Measurements from ENCODE around the gene RBMS3.
A peak's percentile ranks its signal among the peaks of the same experiment; 100 is the strongest.

Gene RBMS3

DNA sequence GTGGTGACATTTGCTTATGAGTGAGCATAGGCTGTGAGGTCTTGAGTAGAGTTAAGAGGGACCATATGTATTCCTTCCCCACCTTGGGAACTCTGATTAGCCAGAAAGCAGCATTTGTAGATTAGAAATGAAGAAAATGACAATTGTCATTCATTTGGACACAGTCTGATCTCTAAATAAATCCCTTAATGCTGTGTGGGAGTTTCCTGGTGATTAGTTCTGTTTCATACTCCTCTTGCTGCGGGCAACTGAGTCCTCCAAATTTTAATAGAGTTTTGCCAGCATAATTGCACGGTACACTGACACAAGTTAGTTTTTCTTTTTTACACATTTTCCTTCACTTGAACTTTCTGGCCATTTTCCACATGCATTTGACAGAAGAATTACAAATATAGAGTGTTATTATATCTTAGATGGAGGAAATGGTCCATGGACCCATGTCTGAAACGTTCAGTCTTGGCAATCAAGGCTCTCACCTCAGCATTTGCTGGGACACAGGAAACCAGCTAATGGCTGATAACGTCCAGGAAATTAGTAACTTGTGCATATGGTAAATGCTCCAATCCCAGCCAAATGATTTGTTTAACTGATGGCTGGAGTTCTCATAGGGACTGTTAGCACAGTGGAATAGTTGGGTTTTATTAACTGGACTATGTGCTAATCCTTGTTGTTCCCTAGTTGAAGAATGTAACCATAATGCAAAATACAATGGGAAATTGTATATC, 321.2 kb downstream of the RBMS3 start:
- Mint-ChIP-seq H3K9me3 (no peaks in the 10 kb centered on the region), H3K4me3 (no peak overlapping the region), H3K27ac (no peak overlapping the region), H3K27me3 (no peaks in the 10 kb centered on the region), H3K36me3 (no peaks in the 10 kb centered on the region), H3K4me1 (no peaks in the 10 kb centered on the region)
- no peak for ATAC-seq

- no peaks in the 10 kb centered on the region for H3K27me3 Mint-ChIP-seq
- no peaks in the 10 kb centered on the region for H3K36me3 Mint-ChIP-seq
- H3K4me1 Mint-ChIP-seq = no peaks in the 10 kb centered on the region
- ATAC-seq = peak; percentile 41
- no peak overlapping the region for H3K4me3 Mint-ChIP-seq
- no peaks in the 10 kb centered on the region for H3K9me3 Mint-ChIP-seq
- no peak overlapping the region for H3K27ac Mint-ChIP-seq
These were observed 325.0 kb downstream of the RBMS3 start for GRCh38 chr3:29605845-29606244.

GRCh38 chr3:29606416-29606815, 325.5 kb downstream of the RBMS3 start:
- Mint-ChIP-seq H3K27ac (no peak overlapping the region), H3K9me3 (no peaks in the 10 kb centered on the region), H3K4me1 (no peaks in the 10 kb centered on the region), H3K4me3 (no peak overlapping the region), H3K27me3 (no peaks in the 10 kb centered on the region), H3K36me3 (no peaks in the 10 kb centered on the region)
- ATAC-seq = no peak

DNA sequence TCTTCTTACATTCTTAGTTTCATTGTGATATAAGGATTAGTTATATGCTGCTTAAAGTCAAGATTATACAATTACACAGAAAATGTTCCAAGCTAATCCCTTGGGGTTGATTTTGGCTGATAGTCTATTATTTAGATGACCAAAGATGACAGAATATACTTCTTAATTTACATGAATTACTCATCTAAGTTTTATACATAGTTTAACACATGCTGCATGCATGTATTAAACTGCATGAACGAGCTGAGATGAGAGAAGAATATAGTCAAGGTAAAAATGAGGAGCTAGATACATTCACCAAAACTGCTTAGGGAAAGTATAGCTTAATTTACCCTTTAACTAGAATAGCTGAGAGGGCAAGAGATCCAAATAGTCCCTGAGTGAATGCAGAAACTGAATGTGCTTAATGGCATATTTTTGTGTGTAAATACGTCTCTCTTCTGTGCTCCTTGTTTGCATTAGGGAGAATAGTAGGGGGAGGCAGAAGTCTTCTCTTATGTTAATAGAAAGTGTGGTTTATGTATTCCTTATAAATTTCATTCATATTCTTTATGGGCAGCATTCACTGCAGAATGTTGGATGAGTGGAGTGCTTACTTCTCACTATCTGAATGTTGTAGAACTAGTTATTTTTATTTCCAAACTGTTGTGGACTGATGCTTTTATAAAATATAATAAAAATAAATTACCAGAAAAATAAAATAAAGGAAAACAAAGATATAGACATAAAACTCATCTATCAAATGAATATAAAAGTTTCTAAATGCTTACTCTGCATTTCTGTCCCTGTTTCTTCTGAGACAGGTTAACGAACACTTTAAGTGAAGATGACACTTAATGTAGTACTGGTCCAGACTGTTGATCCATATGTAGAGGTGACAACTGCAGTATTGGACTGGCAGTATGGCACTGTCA, 327.8 kb downstream of the RBMS3 start:
- no peaks in the 10 kb centered on the region for H3K27me3 Mint-ChIP-seq
- H3K4me1 Mint-ChIP-seq = no peaks in the 10 kb centered on the region
- H3K36me3 Mint-ChIP-seq = no peaks in the 10 kb centered on the region
- ATAC-seq = no peak
- H3K4me3 Mint-ChIP-seq = no peak overlapping the region
- no peaks in the 10 kb centered on the region for H3K9me3 Mint-ChIP-seq
- no peak overlapping the region for H3K27ac Mint-ChIP-seq

- no peaks in the 10 kb centered on the region for H3K4me1 Mint-ChIP-seq
- no peak for ATAC-seq
- no peak overlapping the region for H3K27ac Mint-ChIP-seq
- H3K36me3 Mint-ChIP-seq = no peaks in the 10 kb centered on the region
- no peaks in the 10 kb centered on the region for H3K27me3 Mint-ChIP-seq
- H3K9me3 Mint-ChIP-seq = peaks cover 3% of the 10 kb centered on the region
- H3K4me3 Mint-ChIP-seq = no peak overlapping the region
These were observed 328.5 kb downstream of the RBMS3 start for GRCh38 chr3:29609328-29609811.

DNA sequence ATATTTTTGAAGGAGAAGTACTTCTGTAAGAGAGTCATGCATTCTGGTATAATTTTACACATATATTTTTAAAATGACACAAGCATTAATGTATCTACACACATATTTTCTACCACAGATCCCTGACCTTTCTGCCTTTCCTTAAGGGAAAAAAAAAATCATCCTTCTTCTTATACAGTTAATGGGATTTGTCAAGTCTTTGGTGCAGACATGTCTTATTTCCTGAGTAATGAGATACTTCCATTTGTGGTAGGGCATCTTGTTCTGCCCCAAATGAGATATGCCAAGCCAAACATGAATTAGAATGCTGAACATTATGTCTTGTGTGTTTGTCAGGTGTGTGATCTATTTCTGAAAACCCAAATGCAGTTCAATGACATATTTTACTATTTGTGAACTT, 329.9 kb downstream of the RBMS3 start:
- peaks cover 3% of the 10 kb centered on the region for H3K9me3 Mint-ChIP-seq
- no peak overlapping the region for H3K27ac Mint-ChIP-seq
- H3K27me3 Mint-ChIP-seq = no peaks in the 10 kb centered on the region

GRCh38 chr3:29611252-29611651, 330.4 kb downstream of the RBMS3 start:
- peaks cover 3% of the 10 kb centered on the region for H3K9me3 Mint-ChIP-seq
- H3K4me1 Mint-ChIP-seq = no peaks in the 10 kb centered on the region
- H3K4me3 Mint-ChIP-seq = no peak overlapping the region
- H3K36me3 Mint-ChIP-seq = no peaks in the 10 kb centered on the region
- ATAC-seq = no peak
- no peak overlapping the region for H3K27ac Mint-ChIP-seq
- H3K27me3 Mint-ChIP-seq = no peaks in the 10 kb centered on the region

More for the DNA sequence above, 329.9 kb downstream of the RBMS3 start:
- ATAC-seq = no peak
- no peaks in the 10 kb centered on the region for H3K4me1 Mint-ChIP-seq
- no peak overlapping the region for H3K4me3 Mint-ChIP-seq
- H3K36me3 Mint-ChIP-seq = no peaks in the 10 kb centered on the region

GRCh38 chr3:29612536-29612935, 331.7 kb downstream of the RBMS3 start:
- no peak for ATAC-seq
- no peak overlapping the region for H3K27ac Mint-ChIP-seq
- H3K9me3 Mint-ChIP-seq = peaks cover 3% of the 10 kb centered on the region
- no peaks in the 10 kb centered on the region for H3K36me3 Mint-ChIP-seq
- no peaks in the 10 kb centered on the region for H3K27me3 Mint-ChIP-seq
- no peak overlapping the region for H3K4me3 Mint-ChIP-seq
- H3K4me1 Mint-ChIP-seq = no peaks in the 10 kb centered on the region

- Mint-ChIP-seq H3K36me3 (no peaks in the 10 kb centered on the region), H3K9me3 (peaks cover 3% of the 10 kb centered on the region), H3K27ac (no peak overlapping the region), H3K4me1 (no peaks in the 10 kb centered on the region), H3K27me3 (no peaks in the 10 kb centered on the region), H3K4me3 (no peak overlapping the region)
- no peak for ATAC-seq
These were observed 334.1 kb downstream of the RBMS3 start for GRCh38 chr3:29614954-29615353.

DNA sequence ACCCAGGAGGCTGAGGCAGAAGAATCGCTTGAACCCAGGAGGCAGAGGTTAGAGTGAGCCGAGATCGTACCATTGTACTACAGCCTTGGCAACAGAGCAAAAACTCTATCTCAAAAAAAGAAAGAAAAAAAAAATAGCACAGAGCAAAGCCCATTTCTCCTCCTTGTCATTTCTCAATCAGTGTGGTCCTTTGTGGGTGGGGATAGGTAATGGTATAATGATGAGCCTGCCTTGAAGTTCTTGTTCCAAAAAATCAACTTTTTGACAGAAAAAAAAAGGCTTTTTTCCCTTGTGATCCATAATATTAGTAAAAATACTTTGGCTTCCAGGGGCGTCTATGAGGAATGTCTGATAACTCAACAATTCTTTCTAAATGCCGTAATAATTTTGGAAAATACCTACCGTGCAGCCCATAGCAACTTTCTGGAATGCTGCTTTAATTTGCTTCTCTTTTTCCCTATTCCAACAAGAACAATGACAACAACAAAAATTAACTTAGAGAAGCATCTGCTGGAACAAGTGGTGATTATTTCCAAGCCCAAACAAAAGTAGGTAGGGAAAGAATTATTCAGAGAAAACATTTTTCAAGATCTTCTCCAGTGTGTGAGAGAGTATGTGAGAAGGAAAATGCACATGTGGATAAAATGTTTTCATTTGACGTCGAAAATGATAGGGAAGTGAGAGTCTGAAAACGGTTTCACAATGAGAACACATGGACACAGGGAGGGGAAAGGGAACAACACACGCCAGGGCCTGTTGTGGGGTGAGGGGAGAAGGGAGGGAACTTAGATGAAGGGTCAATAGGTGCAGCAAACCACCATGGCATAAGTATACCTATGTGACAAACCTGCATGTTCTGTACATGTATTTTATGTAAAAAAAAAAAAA, 337.8 kb downstream of the RBMS3 start:
- Mint-ChIP-seq H3K4me3 (no peak overlapping the region), H3K36me3 (no peaks in the 10 kb centered on the region), H3K27ac (no peak overlapping the region), H3K4me1 (no peaks in the 10 kb centered on the region), H3K27me3 (no peaks in the 10 kb centered on the region), H3K9me3 (peaks cover 3% of the 10 kb centered on the region)
- ATAC-seq = no peak

- no peaks in the 10 kb centered on the region for H3K9me3 Mint-ChIP-seq
- H3K4me3 Mint-ChIP-seq = no peak overlapping the region
- no peak overlapping the region for H3K27ac Mint-ChIP-seq
- H3K36me3 Mint-ChIP-seq = no peaks in the 10 kb centered on the region
- no peaks in the 10 kb centered on the region for H3K4me1 Mint-ChIP-seq
- H3K27me3 Mint-ChIP-seq = no peaks in the 10 kb centered on the region
- no peak for ATAC-seq
These were observed 338.8 kb downstream of the RBMS3 start for GRCh38 chr3:29619676-29620075.

DNA sequence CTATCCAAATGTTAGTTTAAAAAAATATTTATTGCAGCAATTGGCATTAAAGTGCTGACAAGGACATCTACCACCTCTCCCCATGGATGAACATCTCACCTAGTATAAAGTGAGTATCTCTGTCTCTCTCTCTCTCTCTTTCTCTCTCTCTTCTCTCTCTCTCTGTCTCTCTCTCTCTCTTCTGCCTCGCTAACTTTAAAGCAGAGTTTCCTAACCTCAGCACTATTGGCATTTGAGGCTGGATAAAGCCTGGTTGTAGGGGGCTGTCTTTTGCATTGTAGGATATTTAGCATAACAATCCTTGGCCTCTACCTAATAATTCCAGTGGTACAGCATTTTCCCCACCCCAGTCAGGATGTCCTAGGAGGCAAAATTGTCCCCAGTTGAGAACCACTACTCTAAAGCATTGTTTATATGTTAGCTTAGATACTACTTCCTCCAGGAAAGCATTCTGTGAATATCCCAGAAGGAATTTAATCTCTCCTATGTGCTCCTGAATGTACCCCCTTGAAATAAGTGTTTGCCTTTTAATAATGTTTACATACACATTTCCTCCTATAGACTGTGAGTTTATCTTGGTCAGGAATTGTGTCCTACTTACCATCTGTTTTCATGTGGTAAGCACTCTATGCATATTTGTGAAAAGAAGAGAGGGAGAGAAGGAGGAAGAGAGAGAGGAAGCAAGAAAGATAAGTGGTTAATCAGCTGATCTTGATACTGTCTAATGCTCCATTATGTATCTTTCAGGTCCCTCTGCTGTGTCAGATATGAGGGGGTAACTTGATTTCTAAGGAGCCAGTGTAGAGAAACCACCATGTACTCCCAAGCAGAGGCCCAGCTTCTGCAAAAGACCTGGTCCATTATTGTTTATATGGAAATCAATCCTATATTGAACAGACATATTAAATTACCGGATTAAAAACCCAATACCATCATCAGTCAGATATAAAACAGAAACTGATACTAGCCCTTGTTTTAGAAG, 346.6 kb downstream of the RBMS3 start:
- Mint-ChIP-seq H3K27ac (no peak overlapping the region), H3K9me3 (no peaks in the 10 kb centered on the region), H3K4me1 (no peaks in the 10 kb centered on the region), H3K27me3 (no peaks in the 10 kb centered on the region), H3K36me3 (no peaks in the 10 kb centered on the region), H3K4me3 (no peak overlapping the region)
- no peak for ATAC-seq

DNA sequence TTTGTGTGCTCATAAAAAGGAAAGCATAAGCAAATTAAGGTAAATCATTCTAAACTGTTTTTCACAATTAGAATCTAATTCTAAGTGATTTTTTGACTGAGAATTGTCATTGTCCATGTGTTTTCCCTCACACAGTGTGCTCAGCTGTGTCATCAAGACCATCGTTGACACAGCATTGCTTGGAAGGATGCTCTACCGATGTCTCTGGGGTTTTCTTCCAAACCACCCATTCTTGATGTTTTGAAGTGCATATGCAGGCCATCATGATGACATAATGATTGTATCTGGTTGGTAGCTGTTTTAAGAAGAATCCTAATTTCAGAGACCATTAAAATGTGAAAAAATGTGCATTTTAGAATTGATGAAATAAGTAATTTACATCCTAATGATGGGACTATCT, 347.9 kb downstream of the RBMS3 start:
- no peaks in the 10 kb centered on the region for H3K27me3 Mint-ChIP-seq
- no peak for ATAC-seq
- H3K36me3 Mint-ChIP-seq = no peaks in the 10 kb centered on the region
- H3K4me3 Mint-ChIP-seq = no peak overlapping the region
- H3K4me1 Mint-ChIP-seq = no peaks in the 10 kb centered on the region
- H3K27ac Mint-ChIP-seq = no peak overlapping the region
- H3K9me3 Mint-ChIP-seq = no peaks in the 10 kb centered on the region

- no peak for ATAC-seq
- Mint-ChIP-seq H3K36me3 (no peaks in the 10 kb centered on the region), H3K27ac (no peak overlapping the region), H3K4me1 (no peaks in the 10 kb centered on the region), H3K4me3 (no peak overlapping the region), H3K27me3 (no peaks in the 10 kb centered on the region), H3K9me3 (peaks cover 3% of the 10 kb centered on the region)
These were observed 355.0 kb downstream of the RBMS3 start for GRCh38 chr3:29635888-29636287.
